ENCODE measurements around the gene PPIP5K2.

Gene PPIP5K2

DNA sequence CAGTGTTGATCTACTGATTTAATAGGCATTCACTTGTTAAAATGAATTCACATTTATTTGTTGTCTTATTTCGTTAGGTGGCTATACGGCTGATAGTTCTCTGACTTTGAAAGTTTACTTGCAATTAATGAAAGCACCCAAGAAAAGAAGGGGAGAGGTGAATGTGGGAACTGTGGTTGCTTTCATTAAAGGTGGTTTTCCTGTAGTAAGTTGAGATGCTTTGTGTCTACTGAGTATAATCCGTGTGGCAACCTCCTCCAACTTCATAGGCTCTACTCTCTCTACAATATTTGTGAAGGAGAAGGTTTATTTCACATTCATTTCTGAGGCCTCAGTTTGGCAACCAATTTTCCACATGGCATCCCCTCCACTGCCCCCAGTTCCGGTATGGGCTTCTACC is 125.7 kb downstream of the PPIP5K2 start:
- DNase-seq (ENCODE audit: low read depth, low spot score) = no peak

DNA sequence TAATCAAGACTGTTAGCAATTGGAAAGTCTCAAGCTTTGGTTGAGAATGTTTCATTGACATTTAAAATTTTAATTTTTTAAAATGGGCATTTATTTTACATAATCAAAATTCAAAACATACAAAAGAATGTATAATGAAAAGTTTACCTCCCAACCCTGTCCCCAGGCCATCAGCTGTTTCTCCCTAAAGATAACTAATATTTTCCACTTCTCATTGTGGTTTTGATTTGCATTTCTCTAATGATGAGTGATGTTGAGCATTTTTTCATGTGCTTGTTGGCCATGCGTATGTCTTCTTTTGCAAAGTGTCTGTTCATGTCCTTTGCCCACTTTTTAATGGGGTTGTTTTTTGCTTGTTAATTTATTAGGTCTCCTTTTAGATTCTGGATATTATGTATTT is 127.0 kb downstream of the PPIP5K2 start:
- DNase-seq (ENCODE audit: low read depth, low spot score) = no peak

- no peak for DNase-seq (ENCODE audit: low read depth, low spot score)
Observed at GRCh38 chr5:103249068-103249467, 129.0 kb downstream of the PPIP5K2 start.

- no peak for DNase-seq (ENCODE audit: low read depth, low spot score)
Observed at GRCh38 chr5:103254921-103255320, 134.8 kb downstream of the PPIP5K2 start.

- no peak for DNase-seq (ENCODE audit: low read depth, low spot score)
Observed at GRCh38 chr5:103255691-103256090, 135.6 kb downstream of the PPIP5K2 start.

GRCh38 chr5:103256178-103256577 is 136.1 kb downstream of the PPIP5K2 start:
- DNase-seq (ENCODE audit: low read depth, low spot score) = peak; percentile 8

DNA sequence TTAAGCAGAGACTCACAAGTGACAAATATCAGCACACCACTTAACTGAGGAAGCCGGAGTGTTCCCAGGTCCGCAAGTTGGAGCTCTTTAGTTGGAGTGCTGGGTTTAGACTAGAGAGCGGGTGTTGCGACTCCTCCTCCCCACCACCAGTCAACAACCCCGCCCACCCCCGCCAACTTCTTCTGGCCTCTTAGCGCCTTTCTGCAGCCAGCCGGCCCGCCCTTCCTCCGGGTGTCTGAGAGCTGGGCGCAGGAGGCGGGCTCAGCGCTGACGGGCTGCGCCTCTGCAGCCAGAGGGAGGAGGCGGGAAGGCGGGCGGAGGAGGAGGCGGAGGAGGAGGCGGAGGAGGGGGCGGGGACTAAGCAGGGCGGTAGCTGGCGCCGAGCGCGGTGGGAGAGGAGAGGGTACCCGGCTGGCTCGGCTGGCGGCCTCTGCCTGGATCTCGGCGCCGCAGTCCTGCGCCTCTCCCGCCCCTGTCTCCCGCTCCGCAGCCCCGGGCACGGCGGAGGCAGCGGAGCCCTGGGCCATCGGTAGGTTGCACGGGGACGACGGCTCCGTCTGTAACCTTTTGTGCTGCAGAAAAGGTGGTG is 138.4 kb downstream of the PPIP5K2 start, which contains the start of gene MACIR:
MACIR (plus strand) TSS at position 396 of the 589 bp plus-strand sequence. CDS start 17,157 bp downstream, outside the sequence.
- peak; percentile 97 for DNase-seq (ENCODE audit: low read depth, low spot score)

DNA sequence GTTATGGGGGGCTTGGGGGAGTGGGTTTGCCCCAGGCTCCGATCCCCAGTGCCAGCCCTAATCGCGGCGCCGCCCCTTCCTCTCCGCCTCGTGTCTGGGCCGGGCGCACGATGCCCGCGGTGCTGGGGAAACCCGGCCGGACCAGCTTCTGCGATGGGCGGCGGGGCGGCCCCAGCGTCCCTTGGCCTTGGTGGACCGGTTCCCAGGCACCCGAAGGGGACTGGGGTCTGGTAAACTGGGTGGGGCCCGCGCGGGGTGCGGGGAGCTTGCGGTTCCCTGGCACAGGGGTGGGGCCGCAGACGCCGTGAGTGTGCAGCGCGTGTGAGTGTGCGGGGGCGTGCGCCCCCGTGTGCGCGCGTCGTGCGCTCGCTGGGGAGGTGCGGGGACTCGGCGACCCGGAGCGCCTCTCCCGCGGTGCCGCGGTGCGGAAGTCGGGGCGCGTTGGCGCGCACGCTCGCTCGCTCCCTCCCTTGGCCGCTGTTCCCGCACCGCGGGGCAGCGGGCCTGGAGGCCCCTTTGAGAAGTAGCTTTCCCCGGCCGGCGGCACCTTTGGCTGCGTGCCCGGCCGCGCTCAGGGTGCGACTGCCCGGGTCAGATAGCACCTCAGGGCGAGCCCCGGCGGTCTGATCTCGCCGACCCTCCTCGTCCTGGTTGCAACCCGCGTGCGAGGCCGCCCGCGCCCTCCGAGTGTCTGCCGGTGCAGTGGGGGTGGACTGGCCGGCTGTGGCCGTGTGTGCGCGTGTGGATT is 139.0 kb downstream of the PPIP5K2 start:
- DNase-seq (ENCODE audit: low read depth, low spot score) = peak; percentile 68

DNA sequence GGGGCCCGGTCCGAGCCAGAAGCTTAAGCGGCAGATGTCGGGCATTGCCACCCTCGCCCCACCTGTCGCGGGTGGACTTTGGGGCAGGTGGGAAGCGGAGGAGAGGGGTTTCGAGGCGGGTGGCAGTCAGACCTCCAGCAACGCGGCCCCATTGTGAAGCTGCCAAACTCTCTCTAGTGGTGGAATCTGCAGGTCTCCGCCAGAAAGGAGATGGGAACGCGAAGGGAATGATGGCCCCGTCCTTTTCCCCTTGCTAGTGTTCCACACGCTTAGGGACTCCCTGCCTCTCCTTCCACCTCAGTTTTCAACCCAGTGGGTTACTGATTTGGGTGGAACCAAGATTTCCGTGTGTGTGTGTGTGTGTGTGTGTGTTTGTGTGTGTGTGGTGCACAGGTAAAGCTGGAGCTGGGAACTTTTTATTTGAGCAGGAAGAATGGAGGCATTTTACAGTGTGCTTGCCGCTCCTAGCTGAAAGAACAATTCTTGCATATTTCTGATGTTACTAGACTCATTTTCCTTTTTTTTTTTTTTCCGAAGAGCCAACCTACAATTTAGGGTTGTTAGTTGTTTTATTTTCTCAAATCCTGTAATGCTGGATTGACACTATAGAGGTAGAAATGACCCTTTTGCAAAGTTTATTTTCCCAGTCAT is 139.7 kb downstream of the PPIP5K2 start:
- DNase-seq (ENCODE audit: low read depth, low spot score) = no peak

DNA sequence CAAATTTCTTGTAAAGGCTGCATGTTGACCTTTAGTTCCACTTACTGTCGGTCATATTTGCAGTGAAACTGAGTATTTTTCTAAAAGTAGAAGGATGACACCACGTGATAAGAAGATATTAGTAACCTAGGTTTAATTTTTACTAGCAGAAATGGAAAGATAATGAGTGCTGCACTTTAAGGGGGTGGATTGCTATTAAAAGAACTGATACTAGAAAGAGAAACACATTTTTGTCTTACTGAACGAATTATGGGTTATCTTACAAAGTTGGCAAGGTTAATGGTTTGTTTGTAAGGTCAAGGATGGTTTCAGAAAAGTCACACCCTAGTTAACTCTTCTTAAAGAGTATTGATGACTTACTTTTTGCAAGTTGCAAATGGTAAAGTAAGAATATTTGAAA is 140.8 kb downstream of the PPIP5K2 start:
- no peak for DNase-seq (ENCODE audit: low read depth, low spot score)

All from ELF-1 (cell line).